Spinal cord (tissue), 10 donors: ENCODE results near the gene GIGYF2. TPM values are rescaled to one million over a fixed set of nuclear protein-coding genes. Genes with fewer than 3 reads are reported as not detected.

Experiments
- DNase-seq, 6 donors: peaks; one replicate each; pipeline versions ENCODE4 v3.0.0 to v3.0.0-alpha.2; 2013 to 2015; ENCODE audit warnings: low spot score in 6 of 6, low read depth in 4 of 6
- H3K27ac ChIP-seq: one replicate; pipeline ENCODE4 v1.5.1; 2013; ENCODE audit warnings: low read depth, low read length, control low read depth
- H3K27me3 ChIP-seq: one replicate; pipeline ENCODE4 v1.6.1; 2013; ENCODE audit warnings: low read length; ENCODE audit not compliant: control insufficient read depth, insufficient read depth
- H3K36me3 ChIP-seq: one replicate; pipeline ENCODE4 v1.6.1; 2013; ENCODE audit warnings: low read length; ENCODE audit not compliant: control insufficient read depth, insufficient read depth
- H3K4me1 ChIP-seq: one replicate; pipeline ENCODE4 v1.6.1; 2013; ENCODE audit warnings: low read length; ENCODE audit not compliant: control insufficient read depth, insufficient read depth
- H3K4me3 ChIP-seq: one replicate; pipeline ENCODE4 v1.5.1; 2013; ENCODE audit warnings: low read depth, low read length, control low read depth
- H3K9me3 ChIP-seq: one replicate; pipeline ENCODE4 v1.6.1; 2013; ENCODE audit warnings: low read length; ENCODE audit not compliant: control insufficient read depth, insufficient read depth
- WGBS: methylation state at CpG from one replicate; pipeline ENCODE4 v1.1.5; 2013; ENCODE audit warnings: missing lambda C conversion rate; ENCODE audit not compliant: insufficient coverage; 5-methylcytosine and 5-hydroxymethylcytosine counted together
- polyA plus RNA-seq, 2 donors: library from polyadenylated mRNA; unstranded; fragments of 120-200 nt; gene quantifications; one replicate each; pipeline ENCODE4 v1.2.1, GENCODE V29; 2013; ENCODE audit not compliant: insufficient read length in 2 of 2
- total RNA-seq, 2 donors: library from RNA; depleted of rRNA in 1 of 2; stranded (reverse); fragments of 120-200 nt in 1 of 2; fragments of >200 nt in 1 of 2; gene quantifications; one replicate each; pipeline versions ENCODE4 v1.2.3 to v1.2.4, GENCODE V29; 2013 to 2014
- donor health status: healthy.

Gene GIGYF2
- total and polyA plus RNA-seq, 4 donors: 38.9 to 98.7 (median 65.5) TPM

DNA sequence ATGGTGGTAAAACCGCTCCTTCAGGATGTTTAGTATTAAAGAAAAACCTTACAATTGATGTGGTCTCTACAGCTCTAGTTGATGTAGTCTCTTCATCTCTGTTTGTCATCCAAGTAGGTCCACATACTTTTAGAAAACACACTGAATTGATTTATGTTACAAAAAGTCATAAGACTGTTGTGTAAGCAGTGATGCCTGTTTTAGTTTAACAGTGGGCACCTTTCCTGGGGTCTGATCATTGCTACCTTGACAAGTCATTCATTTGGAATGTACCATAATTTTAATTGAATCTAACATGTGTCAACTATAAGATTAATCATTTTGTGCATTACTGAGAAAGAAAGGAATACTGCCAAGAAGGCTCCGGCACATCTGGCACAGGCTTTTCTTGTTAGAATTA is 34.3 kb downstream of the GIGYF2 start:
- no peak overlapping the region for H3K27ac ChIP-seq
- no peaks in the 10 kb centered on the region for H3K27me3 ChIP-seq
- peak in 1 of 6 donors; percentile 5 for DNase-seq
- H3K4me3 ChIP-seq: no peak overlapping the region
- H3K36me3 ChIP-seq: peaks cover 17% of the 10 kb centered on the region
- WGBS: no CpG with 5 or more reads among the region's 2 CpGs
- no peaks in the 10 kb centered on the region for H3K9me3 ChIP-seq
- H3K4me1 ChIP-seq: no peaks in the 10 kb centered on the region

DNA sequence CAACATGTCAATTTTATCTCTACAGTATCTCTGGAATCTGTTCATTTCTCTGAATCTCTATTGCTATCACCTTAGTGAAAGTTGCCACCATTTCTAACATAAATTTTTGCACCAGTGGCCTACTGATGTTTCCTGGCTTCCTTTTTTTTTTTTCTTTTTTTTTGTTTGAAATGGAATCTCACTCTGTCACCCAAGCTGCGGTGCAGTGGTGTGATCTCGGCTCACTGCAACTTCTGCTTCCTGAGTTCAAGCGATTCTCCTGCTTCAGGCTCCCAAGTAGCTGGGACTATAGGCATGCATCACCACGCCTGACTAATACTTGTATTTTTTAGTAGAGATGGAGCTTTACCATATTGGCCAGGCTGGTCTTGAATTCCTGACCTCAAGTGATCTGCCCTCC is 44.2 kb downstream of the GIGYF2 start:
- DNase-seq: no peak
- 83% methylated on average over 4 of the region's 4 CpGs for WGBS
- Histone ChIP-seq H3K27me3 (no peaks in the 10 kb centered on the region), H3K4me1 (no peaks in the 10 kb centered on the region), H3K27ac (no peak overlapping the region), H3K9me3 (no peaks in the 10 kb centered on the region), H3K36me3 (peaks cover 13% of the 10 kb centered on the region), H3K4me3 (no peak overlapping the region)

DNA sequence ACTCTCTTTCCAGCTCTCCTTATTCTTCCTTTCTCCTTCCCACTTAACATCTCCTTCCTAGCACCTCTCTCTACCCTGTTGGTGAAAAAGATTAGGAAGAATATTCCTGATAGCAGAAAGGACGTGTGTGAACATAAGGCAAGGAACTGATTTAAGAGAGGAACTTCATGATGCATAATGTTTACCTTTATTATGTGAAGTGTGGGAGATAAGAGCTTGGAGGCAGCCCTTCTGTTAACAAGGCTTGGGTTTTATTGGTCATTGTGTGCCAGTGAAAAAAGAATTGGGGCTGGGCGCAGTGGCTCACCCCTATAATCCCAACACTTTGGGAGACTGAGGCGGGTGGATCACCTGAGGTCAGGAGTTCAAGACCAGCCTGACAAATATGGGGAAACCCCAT is 44.8 kb downstream of the GIGYF2 start:
- DNase-seq: no peak
- no peaks in the 10 kb centered on the region for H3K27me3 ChIP-seq
- peaks cover 13% of the 10 kb centered on the region for H3K36me3 ChIP-seq
- H3K4me3 ChIP-seq: no peak overlapping the region
- H3K4me1 ChIP-seq: no peaks in the 10 kb centered on the region
- no peaks in the 10 kb centered on the region for H3K9me3 ChIP-seq
- WGBS: 100% methylated on average over 1 of the region's 3 CpGs
- H3K27ac ChIP-seq: no peak overlapping the region

DNA sequence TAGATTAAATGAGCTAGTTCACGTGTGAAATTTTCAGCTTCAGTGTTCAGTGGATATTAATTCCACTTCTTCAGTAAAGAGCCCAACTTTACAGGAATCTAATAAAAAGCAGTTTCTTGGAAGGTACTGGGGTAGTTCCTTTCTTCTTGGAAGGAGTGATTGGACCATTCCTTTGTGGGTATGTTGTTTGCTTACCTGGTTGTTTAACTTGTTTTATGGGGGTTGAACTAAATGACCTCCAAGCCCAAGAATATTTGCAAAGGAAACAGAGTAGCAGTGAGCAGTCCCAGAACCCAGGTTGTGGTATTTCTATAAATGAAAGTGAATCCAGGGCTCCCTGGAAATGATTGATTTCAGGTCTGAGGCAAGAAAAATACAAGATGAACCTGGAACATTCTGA is 47.8 kb downstream of the GIGYF2 start:
- Histone ChIP-seq H3K27me3 (no peaks in the 10 kb centered on the region), H3K27ac (no peak overlapping the region), H3K4me1 (no peaks in the 10 kb centered on the region), H3K9me3 (no peaks in the 10 kb centered on the region), H3K4me3 (no peak overlapping the region), H3K36me3 (peaks cover 11% of the 10 kb centered on the region)
- DNase-seq: no peak
- WGBS: no CpG with 5 or more reads among the region's 1 CpG

GRCh38 chr2:232748038-232748437 is 50.9 kb downstream of the GIGYF2 start:
- no peaks in the 10 kb centered on the region for H3K27me3 ChIP-seq
- no peak overlapping the region for H3K4me3 ChIP-seq
- DNase-seq: no peak
- H3K36me3 ChIP-seq: peaks cover 26% of the 10 kb centered on the region
- no peaks in the 10 kb centered on the region for H3K9me3 ChIP-seq
- no CpG with 5 or more reads among the region's 3 CpGs for WGBS
- no peaks in the 10 kb centered on the region for H3K4me1 ChIP-seq
- no peak overlapping the region for H3K27ac ChIP-seq

DNA sequence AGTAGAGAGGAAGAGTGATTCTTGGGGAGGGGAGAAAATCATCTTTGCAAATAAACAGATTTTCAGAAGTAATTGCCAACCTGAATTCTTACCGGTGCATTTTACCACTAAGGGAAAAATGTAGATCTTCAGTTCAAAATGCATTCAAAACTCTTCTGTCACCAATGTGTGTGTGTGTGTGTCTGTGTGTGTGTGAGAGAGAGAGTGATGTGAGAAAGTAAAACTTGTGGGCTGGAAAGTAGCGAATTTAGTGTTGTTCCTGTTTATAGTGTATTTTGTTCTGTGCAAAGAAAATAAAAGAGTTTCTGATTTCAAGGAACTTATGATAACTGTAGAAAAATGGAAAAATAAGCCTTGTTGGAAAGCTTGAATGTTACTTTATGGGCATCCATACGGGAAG is 52.2 kb downstream of the GIGYF2 start:
- H3K27me3 ChIP-seq: no peaks in the 10 kb centered on the region
- H3K4me1 ChIP-seq: no peaks in the 10 kb centered on the region
- 82% methylated on average over 1 of the region's 3 CpGs for whole genome bisulfite sequencing
- DNase-seq: no peak
- no peak overlapping the region for H3K27ac ChIP-seq
- peaks cover 33% of the 10 kb centered on the region for H3K36me3 ChIP-seq
- H3K4me3 ChIP-seq: no peak overlapping the region
- no peaks in the 10 kb centered on the region for H3K9me3 ChIP-seq

- no CpG with 5 or more reads among the region's 4 CpGs for WGBS
- H3K9me3 ChIP-seq: no peaks in the 10 kb centered on the region
- no peak overlapping the region for H3K4me3 ChIP-seq
- H3K27ac ChIP-seq: no peak overlapping the region
- no peaks in the 10 kb centered on the region for H3K27me3 ChIP-seq
- peaks cover 35% of the 10 kb centered on the region for H3K36me3 ChIP-seq
- H3K4me1 ChIP-seq: no peaks in the 10 kb centered on the region
- DNase-seq: no peak
Measured at GRCh38 chr2:232750135-232750671, 53.1 kb downstream of the GIGYF2 start.

DNA sequence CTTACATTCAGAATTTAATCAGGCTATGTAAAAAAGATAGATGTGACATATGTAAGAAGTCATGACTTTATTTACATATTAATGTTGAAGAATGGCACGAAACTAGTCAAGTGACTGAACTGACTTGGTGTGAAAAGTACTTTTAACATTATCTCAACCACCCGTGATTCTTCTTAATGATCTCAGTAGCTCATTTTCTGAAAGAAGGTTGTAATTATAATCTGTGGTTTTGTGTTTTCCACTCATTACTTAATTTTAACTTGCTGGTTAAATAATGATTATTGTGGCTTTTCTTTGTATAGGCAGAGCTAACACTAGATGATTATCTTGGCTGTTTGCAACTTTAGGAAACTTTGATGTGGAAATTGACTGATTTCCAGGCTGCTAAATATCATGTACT is 60.8 kb downstream of the GIGYF2 start:
- Histone ChIP-seq H3K27me3 (no peaks in the 10 kb centered on the region), H3K27ac (no peak overlapping the region), H3K9me3 (no peaks in the 10 kb centered on the region), H3K4me1 (no peaks in the 10 kb centered on the region), H3K36me3 (peaks cover 18% of the 10 kb centered on the region), H3K4me3 (no peak overlapping the region)
- no CpG with 5 or more reads among the region's 2 CpGs for WGBS
- no peak for DNase-seq

GRCh38 chr2:232761301-232761907 is 64.3 kb downstream of the GIGYF2 start:
- Histone ChIP-seq H3K27me3 (no peaks in the 10 kb centered on the region), H3K4me3 (no peak overlapping the region), H3K4me1 (no peaks in the 10 kb centered on the region), H3K36me3 (peaks cover 16% of the 10 kb centered on the region), H3K9me3 (no peaks in the 10 kb centered on the region), H3K27ac (no peak overlapping the region)
- peak in 2 of 6 donors; percentile 48 to 77 for DNase-seq
- WGBS: no CpG with 5 or more reads among the region's 3 CpGs

DNA sequence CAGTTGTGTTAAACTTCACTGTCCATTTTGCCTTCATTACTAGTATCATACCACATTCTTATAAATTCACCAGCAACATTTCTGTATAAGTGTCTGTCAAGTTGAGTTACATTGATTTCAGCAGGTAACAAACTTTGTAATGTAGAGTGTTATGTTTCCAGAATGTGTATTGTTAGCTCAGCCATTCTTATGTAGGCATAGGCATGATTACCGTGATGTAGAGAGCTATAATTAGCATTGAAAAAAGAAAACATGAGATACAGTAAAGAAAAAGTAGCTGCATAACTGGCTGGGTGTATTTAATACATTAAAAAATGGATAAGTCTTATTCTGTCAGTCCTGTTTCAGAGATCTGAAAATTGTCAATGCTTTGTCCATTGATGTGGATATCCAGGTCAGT is 70.7 kb downstream of the GIGYF2 start:
- WGBS: no CpG with 5 or more reads among the region's 1 CpG
- no peaks in the 10 kb centered on the region for H3K9me3 ChIP-seq
- DNase-seq: no peak
- H3K4me3 ChIP-seq: no peak overlapping the region
- peaks cover 8% of the 10 kb centered on the region for H3K36me3 ChIP-seq
- H3K27ac ChIP-seq: no peak overlapping the region
- H3K4me1 ChIP-seq: no peaks in the 10 kb centered on the region
- no peaks in the 10 kb centered on the region for H3K27me3 ChIP-seq
